ENCODE data around the gene SLC25A18. TPM values are rescaled to one million over a fixed set of nuclear protein-coding genes. Genes with fewer than 3 reads are reported as not detected.

Gene SLC25A18
- total RNA-seq, 4 donors from 2014 or later, result 0.23 to 0.76 TPM; not detected in 2

- no peak for DNase-seq
- peak overlapping the region in 2 of 4 donors; percentile 29 to 46 for H3K27ac ChIP-seq
Measured at GRCh38 chr22:17576470-17576869, 13.2 kb downstream of the SLC25A18 start.

GRCh38 chr22:17578136-17578754, 14.9 kb downstream of the SLC25A18 start:
- H3K4me3 ChIP-seq, result no peak overlapping the region
- TF ChIP-seq CTCF (IDR thresholded peaks at IDR 0.05) (no peak), POLR2A (IDR thresholded peaks at IDR 0.05) (no peak)
- H3K36me3 ChIP-seq, result no peaks in the 10 kb centered on the region
- DNase-seq, result no peak
- peaks cover 0 to 68% (median 0%) of the 10 kb centered on the region in 4 donors for H3K27me3 ChIP-seq
- 73 to 74% methylated on average over 8 to 11 of the region's 11 CpGs for WGBS, 2 donors
- intact Hi-C loops (cut with DNase I), result loop anchor here (10.0 kb wide), 1 partner anchor 47 kb away; the partner anchor contains the start of gene ATP6V1E1
- no peaks in the 10 kb centered on the region for H3K9me3 ChIP-seq
- peak overlapping the region in 3 of 4 donors; percentile 34 to 50 (median 39) for H3K27ac ChIP-seq
- H3K4me1 ChIP-seq, result peaks cover 0 to 18% (median 0%) of the 10 kb centered on the region in 3 donors

More at GRCh38 chr22:17576470-17576869, 13.2 kb downstream of the SLC25A18 start:
- intact Hi-C loops (cut with DNase I), result loop anchor here (10.0 kb wide), 1 partner anchor 48 kb away; the partner anchor contains the start of gene ATP6V1E1
- Histone ChIP-seq H3K27me3 (peaks cover 0 to 72% (median 0%) of the 10 kb centered on the region in 4 donors), H3K36me3 (no peaks in the 10 kb centered on the region), H3K4me1 (peaks cover 0 to 27% (median 5%) of the 10 kb centered on the region in 3 donors), H3K4me3 (no peak overlapping the region), H3K9me3 (no peaks in the 10 kb centered on the region)
- 21 to 58% methylated on average over 5 to 6 of the region's 6 CpGs for WGBS, 2 donors
- TF ChIP-seq POLR2A (IDR thresholded peaks at IDR 0.05) (no peak), CTCF (IDR thresholded peaks at IDR 0.05) (peak in 1 of 6 experiments; percentile 11)

- Histone ChIP-seq H3K4me3 (no peak overlapping the region), H3K27me3 (peaks cover 0 to 55% (median 0%) of the 10 kb centered on the region in 4 donors), H3K36me3 (no peaks in the 10 kb centered on the region), H3K4me1 (peaks cover 0 to 18% (median 0%) of the 10 kb centered on the region in 3 donors), H3K9me3 (no peaks in the 10 kb centered on the region), H3K27ac (no peak overlapping the region)
- intact Hi-C loops (cut with DNase I), result loop anchor here (10.0 kb wide), 1 partner anchor 45 kb away; the partner anchor contains the start of gene ATP6V1E1
- DNase-seq, result no peak
- TF ChIP-seq POLR2A (IDR thresholded peaks at IDR 0.05), result no peak
- no peak for TF ChIP-seq CTCF (IDR thresholded peaks at IDR 0.05)
- WGBS, 2 donors, result 75 to 93% methylated on average over 1 to 5 of the region's 14 CpGs
Measured at GRCh38 chr22:17579535-17579981, 16.3 kb downstream of the SLC25A18 start.

GRCh38 chr22:17580441-17581031, 17.2 kb downstream of the SLC25A18 start:
- H3K27ac ChIP-seq, result no peak overlapping the region
- no peak overlapping the region for H3K4me3 ChIP-seq
- peaks cover 0 to 45% (median 0%) of the 10 kb centered on the region in 4 donors for H3K27me3 ChIP-seq
- H3K4me1 ChIP-seq, result peaks cover 0 to 16% (median 0%) of the 10 kb centered on the region in 3 donors
- TF ChIP-seq CTCF (IDR thresholded peaks at IDR 0.05) (no peak), POLR2A (IDR thresholded peaks at IDR 0.05) (no peak)
- no peak for DNase-seq
- 60% methylated on average over 5 of the region's 15 CpGs; no CpG with 5 or more reads in 1 of the 2 donors for WGBS, 2 donors
- H3K36me3 ChIP-seq, result no peaks in the 10 kb centered on the region
- intact Hi-C loops (cut with DNase I), result no loop called here
- no peaks in the 10 kb centered on the region for H3K9me3 ChIP-seq

- no peaks in the 10 kb centered on the region for H3K9me3 ChIP-seq
- no peak overlapping the region for H3K27ac ChIP-seq
- no peaks in the 10 kb centered on the region for H3K36me3 ChIP-seq
- H3K27me3 ChIP-seq, result peaks cover 0 to 45% (median 0%) of the 10 kb centered on the region in 4 donors
- WGBS, 2 donors, result no CpG with 5 or more reads among the region's 21 CpGs
- H3K4me3 ChIP-seq, result no peak overlapping the region
- TF ChIP-seq POLR2A (IDR thresholded peaks at IDR 0.05) (no peak), CTCF (IDR thresholded peaks at IDR 0.05) (no peak)
- DNase-seq, result no peak
- H3K4me1 ChIP-seq, result peaks cover 0 to 10% (median 0%) of the 10 kb centered on the region in 3 donors
- intact Hi-C loops (cut with DNase I), result no loop called here
Measured at GRCh38 chr22:17581056-17581455, 17.8 kb downstream of the SLC25A18 start.

Measured in esophagus squamous epithelium (tissue), 5 donors.